ENCODE data around the gene DPP4. TPM values are rescaled to one million over a fixed set of nuclear protein-coding genes. Genes with fewer than 3 reads are reported as not detected.
"Not testable (repeated sequence)": the region's sequence is repeated elsewhere in the genome, so short reads cannot be mapped to it uniquely, and the experiment has no call there.

The DPP4 gene
- polyA plus RNA-seq, 1 donor (not counting 4 experiments of a cell fraction or from before 2014, with no cell fraction given) = 1.1 TPM

- H3K27ac ChIP-seq (ENCODE audit: control insufficient read depth, insufficient read depth, low read length) = no peak overlapping the region
- no peaks in the 10 kb centered on the region for H3K9me1 ChIP-seq (ENCODE audit: control insufficient read depth, extremely low read depth, insufficient read depth, low read length)
- DNase-seq (ENCODE audit: low read depth, low spot score) = no peak
- H3K4me2 ChIP-seq (ENCODE audit: control insufficient read depth, extremely low read depth, insufficient read depth, low read depth, low read length) = no peak overlapping the region
- TF ChIP-seq EZH2 (IDR thresholded peaks at IDR 0.05; ENCODE audit: low read length) = no peak
- TF ChIP-seq CTCF (optimal IDR thresholded peaks at IDR 0.05 in 1 of 3, IDR thresholded peaks at IDR 0.05 in 1 of 3, conservative IDR thresholded peaks at IDR 0.05 in 1 of 3; ENCODE audit: extremely low read depth in 1 of 3, insufficient read depth in 2 of 3, low read length in 3 of 3) = no peak
- no peaks in the 10 kb centered on the region for H3K27me3 ChIP-seq (ENCODE audit: control insufficient read depth, extremely low read depth, insufficient read depth, low read length)
- H3K9ac ChIP-seq (ENCODE audit: control insufficient read depth, extremely low read depth, insufficient read depth, low read length) = no peak overlapping the region
- no peaks in the 10 kb centered on the region for H3K36me3 ChIP-seq (ENCODE audit: control insufficient read depth in 2 of 2, extremely low read depth in 1 of 2, insufficient read depth in 2 of 2, low read length in 2 of 2)
- H3K79me2 ChIP-seq (ENCODE audit: control insufficient read depth, insufficient read depth, low read length) = no peaks in the 10 kb centered on the region
- H3K9me3 ChIP-seq (ENCODE audit: control insufficient read depth, low read depth, low read length) = no peaks in the 10 kb centered on the region
- H2AFZ ChIP-seq (ENCODE audit: control insufficient read depth, low read length) = no peak overlapping the region
- no peaks in the 10 kb centered on the region for H3K4me1 ChIP-seq (ENCODE audit: control insufficient read depth, extremely low read depth, insufficient read depth, low read length)
- H3K4me3 ChIP-seq (ENCODE audit: control insufficient read depth in 2 of 3, extremely low read depth in 1 of 3, insufficient read depth in 2 of 3, low read depth in 1 of 3, low read length in 3 of 3) = no peak overlapping the region
- dilution Hi-C loops (cut with MboI; ENCODE audit: extremely low pct_ligation_motif_present, low sequenced_read_pairs) = no loop called here
- no peak for FAIRE-seq
- no peaks in the 10 kb centered on the region for H4K20me1 ChIP-seq (ENCODE audit: control insufficient read depth, extremely low read depth, insufficient read depth, low read length)
Observed at GRCh38 chr2:161979490-161979889, 94.5 kb downstream of the DPP4 start.

GRCh38 chr2:161977926-161978325 is 96.1 kb downstream of the DPP4 start:
- H3K27me3 ChIP-seq (ENCODE audit: control insufficient read depth, extremely low read depth, insufficient read depth, low read length); H3K4me2 ChIP-seq (ENCODE audit: control insufficient read depth, extremely low read depth, insufficient read depth, low read depth, low read length); H3K36me3 ChIP-seq (ENCODE audit: control insufficient read depth in 2 of 2, extremely low read depth in 1 of 2, insufficient read depth in 2 of 2, low read length in 2 of 2); DNase-seq (ENCODE audit: low read depth, low spot score); H2AFZ ChIP-seq (ENCODE audit: control insufficient read depth, low read length); H3K4me3 ChIP-seq (ENCODE audit: control insufficient read depth in 2 of 3, extremely low read depth in 1 of 3, insufficient read depth in 2 of 3, low read depth in 1 of 3, low read length in 3 of 3); H3K9ac ChIP-seq (ENCODE audit: control insufficient read depth, extremely low read depth, insufficient read depth, low read length); H3K9me1 ChIP-seq (ENCODE audit: control insufficient read depth, extremely low read depth, insufficient read depth, low read length); H3K9me3 ChIP-seq (ENCODE audit: control insufficient read depth, low read depth, low read length); dilution Hi-C loops (cut with MboI; ENCODE audit: extremely low pct_ligation_motif_present, low sequenced_read_pairs); H3K79me2 ChIP-seq (ENCODE audit: control insufficient read depth, insufficient read depth, low read length); H4K20me1 ChIP-seq (ENCODE audit: control insufficient read depth, extremely low read depth, insufficient read depth, low read length); H3K4me1 ChIP-seq (ENCODE audit: control insufficient read depth, extremely low read depth, insufficient read depth, low read length); H3K27ac ChIP-seq (ENCODE audit: control insufficient read depth, insufficient read depth, low read length); FAIRE-seq: not testable (repeated sequence)

GRCh38 chr2:161976917-161977316 is 97.1 kb downstream of the DPP4 start:
- Histone ChIP-seq H3K9me1 (ENCODE audit: control insufficient read depth, extremely low read depth, insufficient read depth, low read length) (no peaks in the 10 kb centered on the region), H3K4me3 (ENCODE audit: control insufficient read depth in 2 of 3, extremely low read depth in 1 of 3, insufficient read depth in 2 of 3, low read depth in 1 of 3, low read length in 3 of 3) (no peak overlapping the region), H3K79me2 (ENCODE audit: control insufficient read depth, insufficient read depth, low read length) (no peaks in the 10 kb centered on the region), H3K9me3 (ENCODE audit: control insufficient read depth, low read depth, low read length) (no peaks in the 10 kb centered on the region), H2AFZ (ENCODE audit: control insufficient read depth, low read length) (no peak overlapping the region), H3K9ac (ENCODE audit: control insufficient read depth, extremely low read depth, insufficient read depth, low read length) (no peak overlapping the region), H3K4me2 (ENCODE audit: control insufficient read depth, extremely low read depth, insufficient read depth, low read depth, low read length) (no peak overlapping the region), H4K20me1 (ENCODE audit: control insufficient read depth, extremely low read depth, insufficient read depth, low read length) (no peaks in the 10 kb centered on the region), H3K27ac (ENCODE audit: control insufficient read depth, insufficient read depth, low read length) (no peak overlapping the region), H3K27me3 (ENCODE audit: control insufficient read depth, extremely low read depth, insufficient read depth, low read length) (no peaks in the 10 kb centered on the region), H3K36me3 (ENCODE audit: control insufficient read depth in 2 of 2, extremely low read depth in 1 of 2, insufficient read depth in 2 of 2, low read length in 2 of 2) (no peaks in the 10 kb centered on the region), H3K4me1 (ENCODE audit: control insufficient read depth, extremely low read depth, insufficient read depth, low read length) (no peaks in the 10 kb centered on the region)
- DNase-seq (ENCODE audit: low read depth, low spot score) (no peak), FAIRE-seq (no peak)
- no peak for TF ChIP-seq CTCF (optimal IDR thresholded peaks at IDR 0.05 in 1 of 3, IDR thresholded peaks at IDR 0.05 in 1 of 3, conservative IDR thresholded peaks at IDR 0.05 in 1 of 3; ENCODE audit: extremely low read depth in 1 of 3, insufficient read depth in 2 of 3, low read length in 3 of 3)
- TF ChIP-seq EZH2 (IDR thresholded peaks at IDR 0.05; ENCODE audit: low read length) = no peak
- dilution Hi-C loops (cut with MboI; ENCODE audit: extremely low pct_ligation_motif_present, low sequenced_read_pairs) = no loop called here

Data from keratinocyte (primary cell).